Peyer's patch (tissue), 4 donors: ENCODE data around the gene NEDD4L. TPM values are rescaled to one million over a fixed set of nuclear protein-coding genes. Genes with fewer than 3 reads are reported as not detected.

Experiments used
- DNase-seq, 3 donors: peaks; one replicate each; pipeline ENCODE4 v3.0.0-alpha.2; 2017 to 2019
- H3K27ac ChIP-seq, 4 donors: fragments of 200-600 bp; sonication (generic); one replicate each; pipeline ENCODE4 v1.5.1; 2016 to 2019
- H3K27me3 ChIP-seq, 2 donors: fragments of 200-600 bp; sonication (generic); one replicate each; pipeline ENCODE4 v1.5.1; 2019
- H3K36me3 ChIP-seq, 3 donors: fragments of 200-600 bp; sonication (generic); one replicate each; pipeline ENCODE4 v1.5.1; 2016 to 2019
- H3K4me1 ChIP-seq, 4 donors: fragments of 200-600 bp; sonication (generic); one replicate each; pipeline ENCODE4 v1.5.1; 2016 to 2019
- H3K4me3 ChIP-seq, 4 donors: fragments of 200-600 bp; sonication (generic); 1 replicate in 3 of 4; 2 replicates in 1 of 4; pipeline ENCODE4 v1.5.1; 2016 to 2019; ENCODE audit warnings: mild to moderate bottlenecking in 1 of 4
- H3K9me3 ChIP-seq, 4 donors: fragments of 200-600 bp; sonication (generic); one replicate each; pipeline ENCODE4 v1.5.1; 2016 to 2019; ENCODE audit warnings: mild to moderate bottlenecking in 1 of 4
- CTCF ChIP-seq, 6 experiments: fragments of 450-650 bp in 4 of 6; fragments of 200-600 bp in 2 of 6; sonication (generic) in 1 of 6; IDR thresholded peaks; one replicate each; pipeline ENCODE4 v1.5.1; 2017 to 2019; ENCODE audit warnings: antibody characterized with exemption in 6 of 6, mild to moderate bottlenecking in 3 of 6, moderate library complexity in 1 of 6
- POLR2A ChIP-seq, 2 donors: fragments of 450-650 bp; IDR thresholded peaks; one replicate each; pipeline ENCODE4 v1.5.1; 2017; ENCODE audit warnings: antibody characterized with exemption in 2 of 2, mild to moderate bottlenecking in 2 of 2, moderate library complexity in 2 of 2
- total RNA-seq, 4 donors: library from RNA; depleted of rRNA; stranded (reverse); fragments of >200 nt; gene quantifications; one replicate each; pipeline ENCODE4 v1.1.0, GENCODE V29; 2016

The NEDD4L gene
- total RNA-seq, 4 donors from 2014 or later = 213 to 312 (median 277) TPM

GRCh38 chr18:58287353-58288274 lies 243.6 kb downstream of the NEDD4L start:
- TF ChIP-seq POLR2A (IDR thresholded peaks at IDR 0.05) = no peak
- TF ChIP-seq CTCF (IDR thresholded peaks at IDR 0.05) = no peak
- Histone ChIP-seq H3K36me3 (no peaks in the 10 kb centered on the region), H3K4me3 (no peak overlapping the region), H3K27me3 (no peaks in the 10 kb centered on the region), H3K27ac (peak overlapping the region in 3 of 4 donors; percentile 59 to 92 (median 83)), H3K9me3 (no peaks in the 10 kb centered on the region), H3K4me1 (peaks cover 0 to 14% (median 3%) of the 10 kb centered on the region in 4 donors)
- peak in 2 of 3 donors; percentile 67 to 75 for DNase-seq

DNA sequence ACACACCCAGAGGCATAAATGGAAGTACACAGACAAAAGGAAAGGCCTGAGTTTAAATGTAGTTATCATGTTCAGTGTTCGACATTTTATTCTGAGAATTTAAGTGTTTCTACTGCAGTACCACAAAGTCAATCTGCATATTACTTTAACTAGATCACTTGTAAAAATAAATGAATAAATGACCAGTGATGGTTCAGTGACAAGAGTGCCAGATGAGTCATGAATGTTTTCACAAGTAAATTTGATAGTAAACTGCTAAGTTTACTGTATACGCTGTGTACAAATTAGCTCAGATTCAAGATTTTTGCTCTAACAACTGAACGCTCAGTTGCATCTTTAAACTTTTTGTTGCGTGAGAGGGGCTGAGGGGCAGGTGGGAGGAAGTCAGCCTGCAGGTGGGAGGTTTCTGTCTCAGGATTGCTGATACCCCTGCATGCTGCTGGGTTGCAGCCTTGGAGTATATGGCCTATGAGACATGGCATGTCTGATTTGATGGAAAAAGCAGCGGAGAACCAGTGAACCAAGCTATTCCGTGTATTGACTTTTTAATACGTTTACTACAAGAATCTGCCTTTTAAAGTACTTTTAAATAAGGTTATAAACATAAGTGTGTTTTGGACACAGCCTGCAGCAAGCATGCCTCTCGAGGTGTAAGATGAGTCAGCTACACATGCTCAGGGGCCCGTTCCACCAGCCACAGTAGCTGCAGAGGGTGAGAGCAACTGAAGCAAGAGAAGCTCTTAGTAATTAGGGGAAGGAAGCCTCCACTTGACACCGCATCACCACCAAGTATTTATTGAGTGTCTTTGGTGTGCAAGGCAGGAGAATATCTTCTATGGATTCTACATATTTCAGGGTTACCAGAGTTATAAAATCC lies 245.1 kb downstream of the NEDD4L start:
- TF ChIP-seq POLR2A (IDR thresholded peaks at IDR 0.05) (no peak), CTCF (IDR thresholded peaks at IDR 0.05) (no peak)
- no peak for DNase-seq
- Histone ChIP-seq H3K27ac (no peak overlapping the region), H3K4me3 (no peak overlapping the region), H3K9me3 (no peaks in the 10 kb centered on the region), H3K36me3 (no peaks in the 10 kb centered on the region), H3K27me3 (no peaks in the 10 kb centered on the region), H3K4me1 (peaks cover 0 to 14% (median 3%) of the 10 kb centered on the region in 4 donors)

GRCh38 chr18:58290116-58290695 lies 246.2 kb downstream of the NEDD4L start:
- no peaks in the 10 kb centered on the region for H3K27me3 ChIP-seq
- H3K4me3 ChIP-seq = no peak overlapping the region
- no peaks in the 10 kb centered on the region for H3K36me3 ChIP-seq
- no peak overlapping the region for H3K27ac ChIP-seq
- H3K9me3 ChIP-seq = no peaks in the 10 kb centered on the region
- H3K4me1 ChIP-seq = peaks cover 0 to 8% (median 0%) of the 10 kb centered on the region in 4 donors
- DNase-seq = no peak
- TF ChIP-seq CTCF (IDR thresholded peaks at IDR 0.05) (no peak), POLR2A (IDR thresholded peaks at IDR 0.05) (no peak)

DNA sequence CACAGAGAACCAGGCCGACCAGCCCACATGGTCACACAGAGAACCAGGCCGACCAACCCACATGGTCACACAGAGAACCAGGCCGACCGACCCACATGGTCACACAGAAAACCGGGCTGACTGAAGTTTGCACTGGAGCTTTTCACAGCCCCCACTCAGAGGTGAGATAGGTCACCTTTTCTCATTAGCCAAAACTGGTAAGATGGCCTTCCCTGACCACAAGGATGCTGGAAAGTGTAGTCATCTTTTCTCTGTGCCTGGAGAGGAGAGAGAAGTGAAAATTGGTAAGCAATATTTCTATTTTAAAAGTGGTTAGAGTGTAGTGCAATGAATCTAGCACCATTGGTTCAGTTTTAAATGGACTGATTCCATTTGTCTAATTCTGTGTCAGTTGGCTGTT lies 247.1 kb downstream of the NEDD4L start:
- Histone ChIP-seq H3K27me3 (no peaks in the 10 kb centered on the region), H3K27ac (no peak overlapping the region), H3K4me3 (no peak overlapping the region), H3K4me1 (peaks cover 0 to 8% (median 0%) of the 10 kb centered on the region in 4 donors), H3K36me3 (no peaks in the 10 kb centered on the region), H3K9me3 (no peaks in the 10 kb centered on the region)
- DNase-seq = no peak
- TF ChIP-seq POLR2A (IDR thresholded peaks at IDR 0.05) = no peak
- no peak for TF ChIP-seq CTCF (IDR thresholded peaks at IDR 0.05)

- DNase-seq = no peak
Measured at GRCh38 chr18:58292638-58293037, 248.6 kb downstream of the NEDD4L start.

More at GRCh38 chr18:58292638-58293037, 248.6 kb downstream of the NEDD4L start:
- H3K4me3 ChIP-seq = no peak overlapping the region
- no peak overlapping the region for H3K27ac ChIP-seq
- H3K36me3 ChIP-seq = no peaks in the 10 kb centered on the region
- no peaks in the 10 kb centered on the region for H3K27me3 ChIP-seq
- no peak for TF ChIP-seq POLR2A (IDR thresholded peaks at IDR 0.05)
- no peak for TF ChIP-seq CTCF (IDR thresholded peaks at IDR 0.05)
- H3K9me3 ChIP-seq = no peaks in the 10 kb centered on the region
- H3K4me1 ChIP-seq = no peaks in the 10 kb centered on the region
